K562 (cell line): Measurements from ENCODE around the gene STIM1. TPM values are rescaled to one million over a fixed set of nuclear protein-coding genes. Genes with fewer than 3 reads are reported as not detected.

ENCODE experiments used
- BCOR ChIP-seq: fragments of 450-650 bp; IDR thresholded peaks from 2 replicates; pipeline ENCODE4 v1.6.1; 2016
- BRD9 ChIP-seq: fragments of 450-650 bp; IDR thresholded peaks from 2 replicates; pipeline ENCODE4 v1.6.1; 2018; ENCODE audit warnings: low read depth; ENCODE audit not compliant: partially characterized antibody
- C11orf30 ChIP-seq: fragments of 450-650 bp; IDR thresholded peaks from 2 replicates; pipeline ENCODE4 v1.6.1; 2016; ENCODE audit warnings: low read depth, mild to moderate bottlenecking
- CREB3 ChIP-seq: fragments of 450-650 bp; conservative IDR thresholded peaks from 2 replicates; pipeline ENCODE4 v1.6.1; 2016; ENCODE audit warnings: missing genetic modification characterization, low read depth, mild to moderate bottlenecking, missing compliant biosample characterization, moderate library complexity
- E2F3 ChIP-seq: fragments of 250-450 bp; sonication (Bioruptor Pico); IDR thresholded peaks from 2 replicates; pipeline ENCODE4 v1.4.0; 2020; ENCODE audit warnings: mild to moderate bottlenecking
- HOXB6 ChIP-seq: fragments of 250-450 bp; sonication (Bioruptor Pico); IDR thresholded peaks from 2 replicates; pipeline ENCODE4 v1.5.1; 2022; ENCODE audit warnings: mild to moderate bottlenecking, borderline replicate concordance
- IRF9 ChIP-seq: fragments of 450-650 bp; IDR thresholded peaks from 2 replicates; pipeline ENCODE4 v1.6.1; 2016; ENCODE audit warnings: missing biosample characterization, missing genetic modification characterization
- MNT ChIP-seq, 2 experiments: fragments of 450-650 bp; conservative IDR thresholded peaks; 2 replicates each; pipeline ENCODE4 v1.6.1; 2017; ENCODE audit warnings: mild to moderate bottlenecking in 2 of 2, moderate library complexity in 2 of 2
- NR4A1 ChIP-seq, 2 experiments: fragments of 250-450 bp in 1 of 2; fragments of 450-650 bp in 1 of 2; sonication (Bioruptor Pico) in 1 of 2; IDR thresholded peaks; 2 replicates each; pipeline versions ENCODE4 v1.4.0 to v1.6.1; 2016 to 2020; ENCODE audit warnings: mild to moderate bottlenecking in 2 of 2, missing compliant biosample characterization in 1 of 2, missing genetic modification characterization in 1 of 2, moderate library complexity in 1 of 2
- RFX5 ChIP-seq: IDR thresholded peaks from 2 replicates; pipeline ENCODE4 v1.6.1; 2011; ENCODE audit warnings: low read depth, mild to moderate bottlenecking, improper control_type of control experiment, low read length
- RHOXF2B ChIP-seq: fragments of 250-450 bp; sonication (Bioruptor Pico); conservative IDR thresholded peaks from 2 replicates; pipeline ENCODE4 v1.5.1; 2021
- SMARCE1 ChIP-seq: fragments of 450-650 bp; IDR thresholded peaks from 2 replicates; pipeline ENCODE4 v1.7.1; 2016; ENCODE audit warnings: mild to moderate bottlenecking
- SNIP1 ChIP-seq: fragments of 450-650 bp; IDR thresholded peaks from 2 replicates; pipeline ENCODE4 v1.7.1; 2017; ENCODE audit warnings: low read depth, mild to moderate bottlenecking
- SRSF9 ChIP-seq: fragments of 200-400 bp; formaldehyde crosslinking; IDR thresholded peaks from 2 replicates; pipeline ENCODE4 v1.6.1; 2017; ENCODE audit warnings: low read depth, low read length, borderline replicate concordance
- TCFL5 ChIP-seq: fragments of 250-450 bp; sonication (Bioruptor Pico); conservative IDR thresholded peaks from 2 replicates; pipeline ENCODE4 v1.6.1; 2021; ENCODE audit warnings: mild to moderate bottlenecking, moderate library complexity, matching md5 sums
- TRIM25 ChIP-seq: fragments of 450-650 bp; IDR thresholded peaks from 2 replicates; pipeline ENCODE4 v1.7.0; 2016; ENCODE audit warnings: borderline replicate concordance
- ZFP1 ChIP-seq: fragments of 450-650 bp; formaldehyde crosslinking; IDR thresholded peaks from 2 replicates; pipeline ENCODE4 v1.4.0; 2020; ENCODE audit warnings: mild to moderate bottlenecking, mixed read lengths
- ZNF592 ChIP-seq: fragments of 450-650 bp; IDR thresholded peaks from 2 replicates; pipeline ENCODE4 v1.6.1; 2017; ENCODE audit warnings: antibody characterized with exemption, mild to moderate bottlenecking
- ZNF77 ChIP-seq: fragments of 250-450 bp; sonication (Bioruptor Pico); IDR thresholded peaks from 2 replicates; pipeline ENCODE4 v1.5.0; 2020
- polyA plus RNA-seq, 8 experiments: library from polyadenylated mRNA; depleted of rRNA in 4 of 8; stranded (reverse) in 5 of 8; unstranded in 3 of 8; fragments of >200 nt; fragmentation: Nextera tagmentation in 2 of 8; fragmentation: Illumina TruSeq in 1 of 8; extraction: Ambion mirVana in 2 of 8; extraction: Trizol in 1 of 8; gene quantifications; 2 replicates each; pipeline versions ENCODE4 v1.2.1 to v1.2.3, GENCODE V29; 2011 to 2014; ENCODE audit warnings: inconsistent platforms in 1 of 8, missing spikeins in 1 of 8
- total RNA-seq, 7 experiments: library from RNA; depleted of rRNA in 6 of 7; stranded (reverse); fragments of >200 nt in 6 of 7; fragmentation: Illumina TruSeq in 2 of 7; extraction: Trizol in 2 of 7; gene quantifications; 2 replicates each; pipeline versions ENCODE4 v1.2.1 to v1.2.3, GENCODE V29; 2011 to 2021; ENCODE audit warnings: low replicate concordance in 1 of 7

Gene STIM1
- total and polyA plus RNA-seq, 9 of the 15 experiments (the other 6 are each of a cell fraction or from before 2014, with no cell fraction given), result 7.7 to 50.5 (median 22.5) TPM

GRCh38 chr11:3808861-3809623, 46.4 kb upstream of the STIM1 start (continued):
- no peak for TF ChIP-seq IRF9 (tag)
- TF ChIP-seq NR4A1 (CRISPR knock-in tag; IDR thresholded peaks at IDR 0.05), result no peak
- TF ChIP-seq NR4A1 (tag; IDR thresholded peaks at IDR 0.05), result no peak
- TF ChIP-seq E2F3 (CRISPR knock-in tag), result no peak
- TF ChIP-seq SNIP1, result no peak
- peak in 1 of 2 experiments; percentile 15; a peak in 2 of 4 replicates for TF ChIP-seq MNT (conservative IDR thresholded peaks at IDR 0.05)
- TF ChIP-seq SMARCE1, result no peak
- no peak for TF ChIP-seq ZNF592
- no peak for TF ChIP-seq RFX5
- TF ChIP-seq ZNF77 (CRISPR knock-in tag), result no peak
- no peak for TF ChIP-seq CREB3 (tag)
- no peak for TF ChIP-seq RHOXF2B
- TF ChIP-seq TCFL5 (CRISPR knock-in tag), result no peak
- no peak for TF ChIP-seq HOXB6 (CRISPR knock-in tag)
- TF ChIP-seq BCOR, result peak; percentile 84
- no peak for TF ChIP-seq ZFP1 (CRISPR knock-in tag)
- no peak for TF ChIP-seq SRSF9
- TF ChIP-seq TRIM25, result no peak
- peak; percentile 35 for TF ChIP-seq BRD9
- TF ChIP-seq C11orf30, result no peak
